ENCODE results near the gene SRPRA. TPM values are rescaled to one million over a fixed set of nuclear protein-coding genes. Genes with fewer than 3 reads are reported as not detected.

SRPRA gene
- total RNA-seq, 1 donor from 2014 or later, result 40.0 TPM

DNA sequence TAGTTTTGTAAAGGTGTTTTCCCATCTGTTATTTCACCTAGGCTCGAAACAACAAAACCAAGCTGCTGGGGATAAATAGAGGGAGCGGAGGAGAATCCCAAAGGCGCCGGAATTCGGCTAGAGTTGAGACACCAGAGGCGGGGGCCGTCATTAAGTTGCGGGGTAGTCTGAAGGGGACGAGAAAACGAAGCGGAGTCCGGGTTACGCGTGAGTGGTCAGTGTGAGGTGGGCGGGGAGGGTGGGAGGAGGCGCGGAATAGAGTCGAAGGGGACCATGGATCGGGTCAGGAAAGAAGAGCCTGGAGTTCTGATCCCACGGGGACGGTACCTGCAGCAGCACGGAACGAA lies 361 bp downstream of the SRPRA start:
- Mint-ChIP-seq H3K9me3 (no peaks in the 10 kb centered on the region), H3K4me3 (peak overlapping the region; percentile 92), H3K27me3 (ENCODE audit: insufficient read depth, low read depth) (peaks cover 2% of the 10 kb centered on the region), H3K27ac (peak overlapping the region; percentile 85), H3K36me3 (peaks cover 41% of the 10 kb centered on the region), H3K4me1 (peaks cover 30% of the 10 kb centered on the region)
- Histone ChIP-seq H3K4me2 (peak overlapping the region; percentile 90), H3K4me1 (peaks cover 11% of the 10 kb centered on the region), H3K4me3 (peak overlapping the region; percentile 95), H3K27ac (peak overlapping the region; percentile 93), H3K27me3 (no peaks in the 10 kb centered on the region), H3K9me3 (ENCODE audit: low read depth) (no peaks in the 10 kb centered on the region), H4K20me1 (ENCODE audit: low read depth) (peaks cover 6% of the 10 kb centered on the region), H3F3A (ENCODE audit: low read depth) (peaks cover 10% of the 10 kb centered on the region), H3K79me2 (ENCODE audit: low read depth) (peaks cover 43% of the 10 kb centered on the region), H3K36me3 (peaks cover 9% of the 10 kb centered on the region), H2AFZ (replicated peaks) (peak overlapping the region; percentile 70), H3K9ac (peak overlapping the region; percentile 94)
- DNase-seq (ENCODE audit: low spot score), result peak; percentile 71
- TF ChIP-seq, protein P1, sequence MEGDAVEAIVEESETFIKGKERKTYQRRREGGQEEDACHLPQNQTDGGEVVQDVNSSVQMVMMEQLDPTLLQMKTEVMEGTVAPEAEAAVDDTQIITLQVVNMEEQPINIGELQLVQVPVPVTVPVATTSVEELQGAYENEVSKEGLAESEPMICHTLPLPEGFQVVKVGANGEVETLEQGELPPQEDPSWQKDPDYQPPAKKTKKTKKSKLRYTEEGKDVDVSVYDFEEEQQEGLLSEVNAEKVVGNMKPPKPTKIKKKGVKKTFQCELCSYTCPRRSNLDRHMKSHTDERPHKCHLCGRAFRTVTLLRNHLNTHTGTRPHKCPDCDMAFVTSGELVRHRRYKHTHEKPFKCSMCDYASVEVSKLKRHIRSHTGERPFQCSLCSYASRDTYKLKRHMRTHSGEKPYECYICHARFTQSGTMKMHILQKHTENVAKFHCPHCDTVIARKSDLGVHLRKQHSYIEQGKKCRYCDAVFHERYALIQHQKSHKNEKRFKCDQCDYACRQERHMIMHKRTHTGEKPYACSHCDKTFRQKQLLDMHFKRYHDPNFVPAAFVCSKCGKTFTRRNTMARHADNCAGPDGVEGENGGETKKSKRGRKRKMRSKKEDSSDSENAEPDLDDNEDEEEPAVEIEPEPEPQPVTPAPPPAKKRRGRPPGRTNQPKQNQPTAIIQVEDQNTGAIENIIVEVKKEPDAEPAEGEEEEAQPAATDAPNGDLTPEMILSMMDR (IDR thresholded peaks at IDR 0.05), result no peak
- TF ChIP-seq EZH2phosphoT487 (IDR thresholded peaks at IDR 0.05) (no peak), EZH2 (IDR thresholded peaks at IDR 0.05) (no peak)

DNA sequence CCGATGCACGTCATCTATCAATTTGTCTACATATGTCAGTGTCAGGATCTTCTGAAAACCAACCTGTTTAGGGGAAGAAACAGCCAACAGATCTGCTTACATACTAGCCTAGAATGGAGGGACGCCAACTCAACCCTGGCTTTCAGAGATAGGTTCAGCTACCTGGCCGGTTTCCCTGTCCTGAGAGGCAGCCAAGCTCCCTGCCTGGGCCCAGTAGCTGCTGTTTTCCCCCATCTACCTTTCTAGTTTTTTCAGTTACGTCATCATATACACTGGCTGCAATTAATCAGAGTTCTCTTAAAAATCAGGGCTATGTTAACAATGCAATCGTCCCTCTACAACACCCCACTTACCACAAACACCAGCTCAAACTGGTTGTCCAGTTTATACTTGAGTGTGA lies 1.0 kb downstream of the SRPRA start:
- peak overlapping the region; percentile 92 for H3K4me3 Mint-ChIP-seq
- Histone ChIP-seq H3K4me2 (peak overlapping the region; percentile 90), H3K79me2 (ENCODE audit: low read depth) (peaks cover 43% of the 10 kb centered on the region), H2AFZ (replicated peaks) (no peak overlapping the region), H3K36me3 (peaks cover 9% of the 10 kb centered on the region), H3K27me3 (no peaks in the 10 kb centered on the region), H3K9ac (peak overlapping the region; percentile 94), H4K20me1 (ENCODE audit: low read depth) (peaks cover 6% of the 10 kb centered on the region), H3K9me3 (ENCODE audit: low read depth) (no peaks in the 10 kb centered on the region), H3K4me1 (peaks cover 11% of the 10 kb centered on the region), H3K27ac (no peak overlapping the region), H3F3A (ENCODE audit: low read depth) (peaks cover 10% of the 10 kb centered on the region), H3K4me3 (peak overlapping the region; percentile 95)
- H3K4me1 Mint-ChIP-seq, result peaks cover 30% of the 10 kb centered on the region
- H3K9me3 Mint-ChIP-seq, result no peaks in the 10 kb centered on the region
- H3K27ac Mint-ChIP-seq, result peak overlapping the region; percentile 85
- no peak for TF ChIP-seq EZH2 (IDR thresholded peaks at IDR 0.05)
- TF ChIP-seq, protein P1 (IDR thresholded peaks at IDR 0.05), result no peak
- no peak for TF ChIP-seq EZH2phosphoT487 (IDR thresholded peaks at IDR 0.05)
- no peak for DNase-seq (ENCODE audit: low spot score)
- peaks cover 40% of the 10 kb centered on the region for H3K36me3 Mint-ChIP-seq
- peaks cover 2% of the 10 kb centered on the region for H3K27me3 Mint-ChIP-seq (ENCODE audit: insufficient read depth, low read depth)

DNA sequence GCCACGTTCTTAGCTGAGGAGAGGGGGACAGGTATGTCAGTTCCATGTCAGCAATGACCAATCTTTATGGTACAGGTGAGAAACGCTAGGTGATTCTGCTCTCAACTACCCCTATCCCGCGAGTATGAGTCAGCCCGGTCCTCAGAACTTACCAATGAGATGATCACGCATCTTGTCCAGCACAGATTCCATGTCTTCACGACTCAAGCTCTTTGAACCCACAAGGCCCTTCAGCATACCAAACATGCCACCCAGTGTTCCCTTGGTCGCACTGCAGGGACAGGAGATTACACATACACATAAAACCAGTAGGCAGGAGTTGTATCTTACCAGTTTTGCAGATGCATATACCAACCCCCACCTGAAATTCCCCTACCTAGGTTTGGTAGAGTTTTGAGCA lies 2.9 kb downstream of the SRPRA start:
- Mint-ChIP-seq H3K4me1 (peaks cover 28% of the 10 kb centered on the region), H3K9me3 (no peaks in the 10 kb centered on the region), H3K4me3 (no peak overlapping the region), H3K36me3 (peaks cover 42% of the 10 kb centered on the region), H3K27ac (no peak overlapping the region), H3K27me3 (ENCODE audit: insufficient read depth, low read depth) (peaks cover 2% of the 10 kb centered on the region)
- TF ChIP-seq EZH2phosphoT487 (IDR thresholded peaks at IDR 0.05) (no peak), EZH2 (IDR thresholded peaks at IDR 0.05) (no peak)
- TF ChIP-seq, protein P1 (IDR thresholded peaks at IDR 0.05), result no peak
- H3F3A ChIP-seq (ENCODE audit: low read depth), result peaks cover 23% of the 10 kb centered on the region
- H4K20me1 ChIP-seq (ENCODE audit: low read depth), result peaks cover 6% of the 10 kb centered on the region
- no peak overlapping the region for H3K4me2 ChIP-seq
- H3K27ac ChIP-seq, result no peak overlapping the region
- H2AFZ ChIP-seq (replicated peaks), result no peak overlapping the region
- no peaks in the 10 kb centered on the region for H3K9me3 ChIP-seq (ENCODE audit: low read depth)
- peaks cover 11% of the 10 kb centered on the region for H3K4me1 ChIP-seq
- no peak overlapping the region for H3K4me3 ChIP-seq
- H3K9ac ChIP-seq, result no peak overlapping the region
- no peak for DNase-seq (ENCODE audit: low spot score)
- peaks cover 39% of the 10 kb centered on the region for H3K79me2 ChIP-seq (ENCODE audit: low read depth)
- H3K27me3 ChIP-seq, result no peaks in the 10 kb centered on the region
- peaks cover 9% of the 10 kb centered on the region for H3K36me3 ChIP-seq

Data from neural progenitor cell (in vitro differentiated cells).